CD14-positive monocyte (primary cell): ENCODE results near the gene CRTC3. TPM values are rescaled to one million over a fixed set of nuclear protein-coding genes. Genes with fewer than 3 reads are reported as not detected.

ENCODE experiments used
- DNase-seq, 3 donors: peaks; one replicate each; pipeline ENCODE4 v3.0.0-alpha.2; 2011 to 2022
- H2AFZ ChIP-seq: 2 replicates; pipeline ENCODE4 v1.6.0; 2012; ENCODE audit warnings: mild to moderate bottlenecking, low read depth, low read length, inconsistent platforms; ENCODE audit not compliant: insufficient read depth, poor library complexity, severe bottlenecking
- H3K27ac ChIP-seq, 2 donors: 1 replicate in 1 of 2; 2 replicates in 1 of 2; pipeline ENCODE4 v1.5.1; 2012 to 2013; ENCODE audit warnings: low read length in 2 of 2, control low read depth in 1 of 2, inconsistent platforms in 1 of 2, low read depth in 1 of 2, mild to moderate bottlenecking in 1 of 2
- H3K27me3 ChIP-seq, 2 donors: one replicate each; pipeline versions ENCODE4 v1.6.0 to v1.6.1; 2011 to 2013; ENCODE audit warnings: low read length in 2 of 2; ENCODE audit not compliant: control insufficient read depth in 2 of 2, insufficient read depth in 2 of 2
- H3K36me3 ChIP-seq, 2 donors: replicated peaks in 1 of 2; 1 replicate in 1 of 2; 2 replicates in 1 of 2; pipeline versions ENCODE4 v1.5.1 to v1.6.1; 2012 to 2013; ENCODE audit warnings: low read length in 2 of 2, control low read depth in 1 of 2, inconsistent platforms in 1 of 2, mild to moderate bottlenecking in 1 of 2; ENCODE audit not compliant: insufficient read depth in 2 of 2, control insufficient read depth in 1 of 2
- H3K4me1 ChIP-seq, 2 donors: 1 replicate in 1 of 2; 2 replicates in 1 of 2; pipeline versions ENCODE4 v1.5.1 to v1.6.1; 2012 to 2013; ENCODE audit warnings: low read length in 2 of 2, control low read depth in 1 of 2, inconsistent platforms in 1 of 2, mild to moderate bottlenecking in 1 of 2, moderate library complexity in 1 of 2; ENCODE audit not compliant: insufficient read depth in 2 of 2, control insufficient read depth in 1 of 2
- H3K4me2 ChIP-seq: replicated peaks from 2 replicates; pipeline ENCODE3; 2012; ENCODE audit warnings: low read length, moderate library complexity, mild to moderate bottlenecking; ENCODE audit not compliant: poor library complexity, severe bottlenecking; ENCODE audit errors: extremely low read depth
- H3K4me3 ChIP-seq, 3 experiments: fragments of 200-600 bp in 1 of 3; sonication (generic) in 1 of 3; replicated peaks in 1 of 3; 1 replicate in 2 of 3; 2 replicates in 1 of 3; pipeline ENCODE4 v1.5.1; 2011 to 2013; ENCODE audit warnings: low read length in 3 of 3, mild to moderate bottlenecking in 3 of 3, control low read depth in 2 of 3, low read depth in 2 of 3, inconsistent platforms in 1 of 3, moderate library complexity in 1 of 3
- H3K79me2 ChIP-seq: 2 replicates; pipeline ENCODE4 v1.6.0; 2012; ENCODE audit warnings: mild to moderate bottlenecking, control low read depth, inconsistent platforms, low read length, moderate library complexity; ENCODE audit not compliant: insufficient read depth
- H3K9ac ChIP-seq: 2 replicates; pipeline ENCODE4 v1.6.0; 2017; ENCODE audit warnings: low read length, mild to moderate bottlenecking; ENCODE audit not compliant: insufficient read depth, poor library complexity, severe bottlenecking
- H3K9me3 ChIP-seq, 2 donors: replicated peaks in 1 of 2; 1 replicate in 1 of 2; 2 replicates in 1 of 2; pipeline versions ENCODE4 v1.5.1 to v1.6.1; 2012 to 2013; ENCODE audit warnings: low read length in 2 of 2, control low read depth in 1 of 2; ENCODE audit not compliant: control insufficient read depth in 1 of 2, insufficient read depth in 1 of 2
- H4K20me1 ChIP-seq: 2 replicates; pipeline ENCODE4 v1.6.0; 2012; ENCODE audit warnings: mild to moderate bottlenecking, low read length, control low read depth, moderate library complexity; ENCODE audit not compliant: insufficient read depth
- H3K27ac Mint-ChIP-seq, 7 donors: one replicate each; pipeline ENCODE4 v1.8.0; 2020; ENCODE audit warnings: mild to moderate bottlenecking in 7 of 7, mixed read lengths in 7 of 7, moderate library complexity in 6 of 7, inconsistent platforms in 2 of 7
- H3K27me3 Mint-ChIP-seq, 3 donors: one replicate each; pipeline ENCODE4 v1.8.0; 2021 to 2022; ENCODE audit warnings: low read depth in 3 of 3, mild to moderate bottlenecking in 3 of 3, mixed read lengths in 3 of 3, moderate library complexity in 3 of 3, inconsistent platforms in 1 of 3
- H3K36me3 Mint-ChIP-seq, 2 donors: one replicate each; pipeline ENCODE4 v1.8.0; 2020; ENCODE audit warnings: mixed read lengths in 2 of 2, inconsistent platforms in 1 of 2, mild to moderate bottlenecking in 1 of 2
- H3K4me1 Mint-ChIP-seq: one replicate; pipeline ENCODE4 v1.8.0; 2020; ENCODE audit warnings: mild to moderate bottlenecking, mixed read lengths
- H3K4me3 Mint-ChIP-seq, 2 donors: one replicate each; pipeline ENCODE4 v1.8.0; 2020; ENCODE audit warnings: mild to moderate bottlenecking in 2 of 2, mixed read lengths in 2 of 2, moderate library complexity in 1 of 2
- H3K9me3 Mint-ChIP-seq, 7 donors: one replicate each; pipeline ENCODE4 v1.8.0; 2020 to 2022; ENCODE audit warnings: mixed read lengths in 7 of 7, mild to moderate bottlenecking in 6 of 7, moderate library complexity in 6 of 7, inconsistent platforms in 2 of 7
- CTCF ChIP-seq: fragments of 200-600 bp; IDR thresholded peaks from one replicate; pipeline ENCODE4 v1.8.0; 2022; ENCODE audit warnings: antibody characterized with exemption, mild to moderate bottlenecking
- WGBS: methylation state at CpG from one replicate; pipeline ENCODE4 v1.1.5; 2013; ENCODE audit warnings: missing lambda C conversion rate; ENCODE audit not compliant: insufficient coverage; 5-methylcytosine and 5-hydroxymethylcytosine counted together
- intact Hi-C, 2 donors: fragments of 100-400 bp; cut with micrococcal nuclease; formaldehyde crosslinking; loops; one replicate each; pipeline versions ENCODE4 v1.15.0 to v1.15.1; 2023
- polyA plus RNA-seq, 3 donors: library from polyadenylated mRNA; depleted of rRNA in 1 of 3; unstranded in 2 of 3; stranded (reverse) in 1 of 3; fragments of 300-500 nt in 2 of 3; fragments of >200 nt in 1 of 3; fragmentation: Illumina TruSeq in 2 of 3; gene quantifications; 1 replicate in 2 of 3; 2 replicates in 1 of 3; pipeline ENCODE4 v1.2.3, GENCODE V29; 2012 to 2021

Gene CRTC3
- polyA plus RNA-seq, 3 donors: 6.0 to 25.4 (median 12.2) TPM

- no peak for TF ChIP-seq CTCF
- Histone ChIP-seq H3K4me2 (no peak overlapping the region), H3K9me3 (no peaks in the 10 kb centered on the region), H3K4me3 (no peak overlapping the region), H4K20me1 (no peaks in the 10 kb centered on the region), H3K4me1 (peaks cover 11 to 12% of the 10 kb centered on the region in 2 donors), H3K27ac (no peak overlapping the region), H3K79me2 (no peaks in the 10 kb centered on the region), H3K36me3 (no peaks in the 10 kb centered on the region), H3K27me3 (no peaks in the 10 kb centered on the region), H3K9ac (no peak overlapping the region), H2AFZ (no peak overlapping the region)
- no peak for DNase-seq
- no peaks in the 10 kb centered on the region for H3K9me3 Mint-ChIP-seq
- H3K27me3 Mint-ChIP-seq: peaks cover 0 to 1% (median 0%) of the 10 kb centered on the region in 3 donors
- 94% methylated on average over 3 of the region's 9 CpGs for WGBS
- intact Hi-C loops: no loop called here
- no peak overlapping the region for H3K4me3 Mint-ChIP-seq
- H3K27ac Mint-ChIP-seq: peak overlapping the region in 1 of 7 donors; percentile 42
- peaks cover 16% of the 10 kb centered on the region for H3K4me1 Mint-ChIP-seq
- H3K36me3 Mint-ChIP-seq: no peaks in the 10 kb centered on the region
Measured at GRCh38 chr15:90681480-90681879, 151.8 kb downstream of the CRTC3 start.

GRCh38 chr15:90683371-90683770, 153.6 kb downstream of the CRTC3 start:
- TF ChIP-seq CTCF: no peak
- Mint-ChIP-seq H3K36me3 (no peaks in the 10 kb centered on the region), H3K4me1 (peaks cover 21% of the 10 kb centered on the region), H3K27ac (no peak overlapping the region), H3K27me3 (peaks cover 0 to under 1% (median 0%) of the 10 kb centered on the region in 3 donors), H3K4me3 (no peak overlapping the region), H3K9me3 (no peaks in the 10 kb centered on the region)
- DNase-seq: no peak
- Histone ChIP-seq H3K4me2 (no peak overlapping the region), H3K9me3 (no peaks in the 10 kb centered on the region), H3K36me3 (no peaks in the 10 kb centered on the region), H4K20me1 (no peaks in the 10 kb centered on the region), H2AFZ (no peak overlapping the region), H3K4me1 (peaks cover 17 to 20% of the 10 kb centered on the region in 2 donors), H3K79me2 (no peaks in the 10 kb centered on the region), H3K27me3 (no peaks in the 10 kb centered on the region), H3K4me3 (no peak overlapping the region), H3K27ac (no peak overlapping the region), H3K9ac (no peak overlapping the region)
- WGBS: 99% methylated on average over 8 of the region's 10 CpGs
- intact Hi-C loops: no loop called here
